ENCODE data around the gene RXFP1.

Gene RXFP1

DNA sequence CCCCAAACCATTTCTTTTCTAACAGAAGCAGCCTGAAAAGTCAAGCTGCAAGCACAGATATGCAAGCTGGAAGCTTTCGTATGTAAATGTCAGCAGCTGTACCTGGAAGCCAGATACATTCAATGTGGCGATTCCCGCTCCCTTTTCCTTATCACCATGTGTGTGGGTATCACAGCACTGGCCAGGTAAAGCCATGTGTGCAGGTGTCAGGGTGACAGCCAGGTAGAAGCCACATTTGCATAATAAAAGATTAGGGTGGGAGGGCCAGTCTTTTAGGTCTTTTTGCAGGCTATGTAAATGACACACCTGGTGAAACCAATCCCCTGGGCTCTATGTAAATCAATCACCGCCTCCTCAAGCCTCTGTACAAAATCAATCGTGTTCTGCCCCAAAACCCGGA lies 50.1 kb downstream of the RXFP1 start:
- H3K4me3 ChIP-seq, result no peak overlapping the region
- no peak overlapping the region for H3K27ac ChIP-seq
- TF ChIP-seq Cebpa-rat (IDR thresholded peaks at IDR 0.05), result no peak
- H3K27me3 ChIP-seq, result no peaks in the 10 kb centered on the region
- H3K4me1 ChIP-seq, result no peaks in the 10 kb centered on the region
- H3K9me3 ChIP-seq (replicated peaks in 1 of 11), result peaks cover 0 to 11% (median 7%) of the 10 kb centered on the region in 11 experiments; a peak in 19 of 22 replicates
- no peaks in the 10 kb centered on the region; a peak in 1 of 22 replicates for H3K36me3 ChIP-seq
- H3K4me2 ChIP-seq, result no peak overlapping the region
- no peaks in the 10 kb centered on the region for H4K20me1 ChIP-seq
- no peak overlapping the region for H3K9ac ChIP-seq

DNA sequence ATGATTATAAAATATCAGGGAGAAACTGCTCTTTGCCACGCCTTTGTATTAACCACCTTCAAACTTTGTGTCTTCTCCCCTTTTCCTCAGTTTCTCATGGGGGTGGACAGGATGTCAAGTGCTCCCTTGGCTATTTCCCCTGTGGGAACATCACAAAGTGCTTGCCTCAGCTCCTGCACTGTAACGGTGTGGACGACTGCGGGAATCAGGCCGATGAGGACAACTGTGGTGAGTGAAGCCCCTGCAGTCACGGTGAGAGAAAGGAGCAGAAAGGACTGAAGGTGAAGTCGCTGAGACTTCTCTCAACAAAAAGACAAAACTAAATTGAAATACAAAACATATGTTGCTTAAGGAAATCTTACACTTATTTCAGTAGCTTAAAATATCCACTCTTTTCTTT lies 50.9 kb downstream of the RXFP1 start:
- no peak overlapping the region for H3K27ac ChIP-seq
- peaks cover 0 to 3% (median 0%) of the 10 kb centered on the region in 11 experiments; a peak in 6 of 22 replicates for H3K9me3 ChIP-seq (replicated peaks in 1 of 11)
- H3K27me3 ChIP-seq, result no peaks in the 10 kb centered on the region
- H3K4me3 ChIP-seq, result no peak overlapping the region
- no peak overlapping the region for H3K9ac ChIP-seq
- H3K4me1 ChIP-seq, result no peaks in the 10 kb centered on the region
- no peak overlapping the region for H3K4me2 ChIP-seq
- H3K36me3 ChIP-seq, result no peaks in the 10 kb centered on the region
- TF ChIP-seq Cebpa-rat (IDR thresholded peaks at IDR 0.05), result no peak
- no peaks in the 10 kb centered on the region for H4K20me1 ChIP-seq

DNA sequence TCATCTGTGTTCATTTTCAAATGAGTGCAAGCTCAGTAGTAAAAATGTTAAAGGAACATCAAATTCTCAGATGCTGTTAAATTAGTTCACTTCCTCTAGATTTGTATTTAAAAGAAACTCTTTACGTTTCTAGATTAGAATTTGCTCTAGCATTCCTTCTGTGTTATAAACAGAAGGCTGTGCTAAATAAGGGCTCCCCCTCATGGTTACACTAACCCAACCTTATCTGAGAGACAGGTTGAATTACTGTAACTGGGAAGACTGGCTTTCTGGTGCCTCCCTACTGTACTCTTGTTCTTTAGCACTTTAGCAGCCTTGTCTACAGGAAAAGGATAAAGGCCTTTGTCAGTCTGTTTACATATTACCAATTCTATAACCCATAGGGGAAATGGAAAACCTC lies 56.8 kb downstream of the RXFP1 start:
- no peaks in the 10 kb centered on the region for H3K36me3 ChIP-seq
- H3K4me2 ChIP-seq, result no peak overlapping the region
- no peaks in the 10 kb centered on the region for H3K9me3 ChIP-seq (replicated peaks in 1 of 11)
- no peak overlapping the region for H3K9ac ChIP-seq
- H3K27ac ChIP-seq, result no peak overlapping the region
- no peaks in the 10 kb centered on the region for H3K4me1 ChIP-seq
- no peak overlapping the region for H3K4me3 ChIP-seq
- no peak for TF ChIP-seq Cebpa-rat (IDR thresholded peaks at IDR 0.05)
- no peaks in the 10 kb centered on the region for H3K27me3 ChIP-seq
- H4K20me1 ChIP-seq, result no peaks in the 10 kb centered on the region

DNA sequence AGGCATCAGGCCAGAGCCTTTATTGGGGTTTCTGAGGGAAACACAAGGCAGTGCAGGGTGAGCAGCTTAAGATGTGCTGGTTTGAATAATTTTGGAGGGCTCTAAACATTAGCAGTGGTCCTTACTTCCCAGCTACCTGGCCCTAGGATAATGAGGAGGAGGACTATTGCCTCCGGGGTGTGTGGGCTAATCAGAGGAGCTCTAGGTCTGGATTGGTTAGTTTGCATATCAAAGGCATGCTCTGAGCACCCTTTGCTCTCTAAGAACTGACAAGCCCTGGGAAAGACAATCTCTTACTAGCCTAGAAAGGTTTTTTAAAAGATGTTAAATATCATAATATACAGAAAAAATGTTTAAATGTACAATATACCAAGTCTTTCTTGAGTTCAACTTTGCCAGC lies 58.4 kb downstream of the RXFP1 start:
- Histone ChIP-seq H3K9ac (no peak overlapping the region), H3K9me3 (replicated peaks in 1 of 11) (no peaks in the 10 kb centered on the region), H3K27me3 (no peaks in the 10 kb centered on the region), H3K4me1 (no peaks in the 10 kb centered on the region), H3K4me3 (no peak overlapping the region), H3K27ac (no peak overlapping the region), H3K36me3 (no peaks in the 10 kb centered on the region), H3K4me2 (no peak overlapping the region), H4K20me1 (no peaks in the 10 kb centered on the region)
- no peak for TF ChIP-seq Cebpa-rat (IDR thresholded peaks at IDR 0.05)

DNA sequence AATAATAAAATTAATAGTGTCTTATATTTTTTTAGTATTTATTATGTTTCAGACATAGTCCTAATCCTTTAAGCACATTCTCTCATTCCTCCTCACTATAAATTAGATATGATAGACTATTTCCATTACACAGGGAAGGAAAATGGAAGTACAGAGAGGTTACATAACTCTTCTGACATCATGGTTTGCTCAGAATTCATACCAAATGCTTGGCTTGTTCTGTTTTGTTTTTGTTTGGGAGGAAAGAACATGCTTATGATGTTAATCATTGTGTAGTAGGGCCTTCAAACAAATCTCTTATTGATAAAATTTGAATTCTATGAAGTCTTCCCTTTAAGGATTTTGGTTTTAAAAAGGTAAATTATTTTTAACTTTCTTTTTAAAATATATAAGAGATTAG lies 59.5 kb downstream of the RXFP1 start:
- Histone ChIP-seq H3K36me3 (no peaks in the 10 kb centered on the region), H4K20me1 (no peaks in the 10 kb centered on the region), H3K9me3 (replicated peaks in 1 of 11) (no peaks in the 10 kb centered on the region), H3K27ac (no peak overlapping the region), H3K4me3 (no peak overlapping the region), H3K9ac (no peak overlapping the region), H3K4me1 (peaks cover 0 to under 1% (median 0%) of the 10 kb centered on the region in 10 experiments; a peak in 2 of 20 replicates), H3K4me2 (no peak overlapping the region), H3K27me3 (no peaks in the 10 kb centered on the region)
- no peak for TF ChIP-seq Cebpa-rat (IDR thresholded peaks at IDR 0.05)

DNA sequence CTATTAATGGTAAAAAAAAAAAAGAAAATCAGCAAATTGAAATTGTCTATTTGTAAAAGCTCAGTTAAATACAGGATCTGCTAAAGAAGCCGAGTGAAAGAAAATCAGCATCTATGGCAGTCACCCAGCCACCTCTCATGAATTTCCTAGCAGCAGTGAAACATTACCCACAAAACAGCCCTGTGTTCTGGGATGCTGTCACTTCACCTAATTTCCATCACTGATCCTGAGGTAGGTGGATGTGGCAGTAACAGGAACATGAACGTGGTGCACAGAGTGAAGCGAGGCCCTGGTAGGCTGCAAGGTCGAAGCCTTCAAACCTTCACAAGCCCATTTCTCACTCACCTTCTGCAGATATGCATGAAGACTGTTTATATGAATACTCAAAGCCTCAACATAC lies 65.2 kb downstream of the RXFP1 start:
- Histone ChIP-seq H3K4me1 (peaks cover 0 to 10% (median 0%) of the 10 kb centered on the region in 10 experiments; a peak in 3 of 20 replicates), H3K4me2 (peak overlapping the region in 2 of 11 experiments; percentile 10 to 32; a peak in 3 of 22 replicates), H4K20me1 (no peaks in the 10 kb centered on the region), H3K27ac (no peak overlapping the region), H3K36me3 (no peaks in the 10 kb centered on the region), H3K9me3 (replicated peaks in 1 of 11) (no peaks in the 10 kb centered on the region), H3K4me3 (no peak overlapping the region), H3K27me3 (no peaks in the 10 kb centered on the region), H3K9ac (no peak overlapping the region)
- no peak for TF ChIP-seq Cebpa-rat (IDR thresholded peaks at IDR 0.05)

DNA sequence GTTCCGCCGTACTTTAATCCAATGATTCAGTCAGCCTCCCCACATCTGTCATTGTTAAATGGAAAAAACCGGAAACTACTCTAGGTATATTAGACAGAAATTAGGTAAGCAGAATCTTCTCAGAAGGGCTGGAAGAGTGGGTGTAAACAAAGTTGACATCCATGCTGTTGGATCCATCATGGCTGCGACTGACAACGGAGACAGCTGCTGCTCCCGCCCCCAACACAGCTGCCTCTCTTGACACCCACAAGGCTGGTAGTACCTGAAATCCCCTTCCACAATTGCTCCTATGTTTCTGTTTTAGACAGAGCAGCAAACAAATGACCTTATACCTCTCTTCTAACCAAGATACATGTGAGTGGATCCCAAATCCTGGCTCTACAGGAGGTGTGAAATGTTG lies 66.6 kb downstream of the RXFP1 start:
- Histone ChIP-seq H3K4me3 (no peak overlapping the region), H3K4me2 (no peak overlapping the region), H3K9ac (no peak overlapping the region), H3K27me3 (no peaks in the 10 kb centered on the region), H3K9me3 (replicated peaks in 1 of 11) (no peaks in the 10 kb centered on the region), H3K4me1 (peaks cover 0 to 10% (median 0%) of the 10 kb centered on the region in 10 experiments; a peak in 3 of 20 replicates), H4K20me1 (no peaks in the 10 kb centered on the region), H3K36me3 (no peaks in the 10 kb centered on the region), H3K27ac (no peak overlapping the region)
- TF ChIP-seq Cebpa-rat (IDR thresholded peaks at IDR 0.05), result no peak

DNA sequence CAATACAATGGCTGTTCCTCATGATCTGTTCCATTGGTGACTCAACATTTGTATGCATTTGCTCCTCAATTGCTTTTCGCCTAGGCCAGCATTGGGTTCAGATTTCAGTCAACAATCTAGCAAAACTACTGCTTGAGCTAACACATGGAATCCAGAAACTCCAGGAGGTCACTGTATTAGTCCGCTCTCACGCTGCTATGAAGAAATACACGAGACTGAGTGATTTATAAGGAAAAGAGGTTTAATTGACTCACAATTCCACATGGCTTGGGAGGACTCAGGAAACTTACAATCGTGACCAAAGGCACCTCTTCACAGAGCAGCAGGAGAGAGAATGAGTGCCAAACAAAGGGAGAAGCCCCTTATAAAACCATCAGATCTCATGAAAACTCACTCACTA lies 67.1 kb downstream of the RXFP1 start:
- H3K27me3 ChIP-seq, result no peaks in the 10 kb centered on the region
- no peaks in the 10 kb centered on the region for H4K20me1 ChIP-seq
- no peaks in the 10 kb centered on the region for H3K9me3 ChIP-seq (replicated peaks in 1 of 11)
- TF ChIP-seq Cebpa-rat (IDR thresholded peaks at IDR 0.05), result no peak
- H3K36me3 ChIP-seq, result no peaks in the 10 kb centered on the region
- no peak overlapping the region for H3K4me3 ChIP-seq
- no peak overlapping the region for H3K9ac ChIP-seq
- H3K4me2 ChIP-seq, result no peak overlapping the region
- H3K4me1 ChIP-seq, result peaks cover 0 to 10% (median 0%) of the 10 kb centered on the region in 10 experiments; a peak in 3 of 20 replicates
- no peak overlapping the region for H3K27ac ChIP-seq

DNA sequence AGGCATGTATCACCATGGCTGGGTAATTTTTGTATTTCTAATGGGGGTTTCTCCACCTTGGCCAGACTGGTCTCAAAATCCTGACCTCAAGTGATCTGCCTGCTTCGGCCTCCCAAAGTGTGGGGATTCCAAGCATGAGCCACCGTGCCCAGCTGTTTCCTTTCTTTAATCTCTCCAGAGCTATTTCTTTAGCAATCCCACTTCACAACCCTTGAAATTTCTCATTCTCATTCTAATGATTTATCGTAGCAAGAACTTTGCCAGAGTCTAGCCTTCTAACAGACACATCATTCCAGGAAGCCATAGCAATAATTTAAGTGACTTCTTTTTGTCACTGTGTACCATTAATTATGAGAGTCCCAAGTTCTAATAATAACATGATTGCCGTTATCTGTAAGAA lies 68.6 kb downstream of the RXFP1 start:
- H3K4me2 ChIP-seq, result no peak overlapping the region

DNA sequence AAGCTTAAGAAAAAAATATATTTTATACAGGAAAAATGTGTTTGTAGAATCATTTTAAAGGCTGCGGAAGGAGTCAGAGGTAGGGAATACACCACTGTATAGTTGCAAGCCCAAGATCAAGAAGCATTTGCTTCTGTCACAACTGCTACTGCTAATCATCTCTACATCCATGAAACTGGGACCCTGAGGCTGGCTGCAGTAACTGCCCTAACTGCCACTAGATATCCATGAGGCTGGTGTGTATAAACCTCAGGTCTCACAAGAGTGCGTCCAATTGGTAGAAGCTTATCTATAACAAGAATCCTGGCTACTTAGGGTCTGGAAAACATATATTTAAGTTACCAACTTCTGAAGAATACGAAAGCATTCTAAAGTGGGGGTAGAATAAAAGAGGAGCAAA lies 69.1 kb downstream of the RXFP1 start:
- Histone ChIP-seq H3K4me1 (peaks cover 0 to 10% (median 0%) of the 10 kb centered on the region in 10 experiments; a peak in 3 of 20 replicates), H3K27ac (no peak overlapping the region), H3K4me2 (no peak overlapping the region), H3K36me3 (no peaks in the 10 kb centered on the region), H3K4me3 (no peak overlapping the region), H3K9ac (no peak overlapping the region), H4K20me1 (no peaks in the 10 kb centered on the region), H3K27me3 (no peaks in the 10 kb centered on the region), H3K9me3 (replicated peaks in 1 of 11) (no peaks in the 10 kb centered on the region)
- TF ChIP-seq Cebpa-rat (IDR thresholded peaks at IDR 0.05), result no peak

More for the DNA sequence above, 68.6 kb downstream of the RXFP1 start:
- Histone ChIP-seq H3K9me3 (replicated peaks in 1 of 11) (no peaks in the 10 kb centered on the region), H3K4me1 (peaks cover 0 to 10% (median 0%) of the 10 kb centered on the region in 10 experiments; a peak in 3 of 20 replicates), H4K20me1 (no peaks in the 10 kb centered on the region), H3K4me3 (no peak overlapping the region), H3K9ac (no peak overlapping the region), H3K27me3 (no peaks in the 10 kb centered on the region), H3K36me3 (no peaks in the 10 kb centered on the region), H3K27ac (no peak overlapping the region)
- no peak for TF ChIP-seq Cebpa-rat (IDR thresholded peaks at IDR 0.05)
